GM21381 (cell line): ENCODE data around the gene TMEM209.
"Not testable (repeated sequence)": the region's sequence is repeated elsewhere in the genome, so short reads cannot be mapped to it uniquely, and the experiment has no call there.

Experiments
- ATAC-seq: cut with Tn5 transposase; IDR thresholded peaks from one replicate; pipeline ENCODE4 v1.9.1; 2021; ENCODE audit warnings: mild to moderate bottlenecking, moderate library complexity; ENCODE audit not compliant: unreplicated experiment

TMEM209 gene

GRCh38 chr7:130131191-130131834, 73.9 kb downstream of the TMEM209 start:
- ATAC-seq = no peak

- ATAC-seq = no peak
Measured at GRCh38 chr7:130129011-130129411, 76.2 kb downstream of the TMEM209 start.

- no peak for ATAC-seq
Measured at GRCh38 chr7:130127821-130128317, 77.3 kb downstream of the TMEM209 start.

GRCh38 chr7:130127404-130127803, 77.8 kb downstream of the TMEM209 start:
- ATAC-seq = no peak

- not testable (repeated sequence) for ATAC-seq
Measured at GRCh38 chr7:130126840-130127239, 78.4 kb downstream of the TMEM209 start.

GRCh38 chr7:130124711-130125110, 80.5 kb downstream of the TMEM209 start:
- ATAC-seq = no peak

- ATAC-seq = no peak
Measured at GRCh38 chr7:130123501-130123900, 81.7 kb downstream of the TMEM209 start.

- ATAC-seq = no peak
Measured at GRCh38 chr7:130118801-130119200, 86.4 kb downstream of the TMEM209 start.

GRCh38 chr7:130118294-130118693, 86.9 kb downstream of the TMEM209 start:
- no peak for ATAC-seq

GRCh38 chr7:130114776-130115175, 90.4 kb downstream of the TMEM209 start:
- no peak for ATAC-seq
